Lung (tissue), 12 donors: ENCODE results near the gene SUSD4. TPM values are rescaled to one million over a fixed set of nuclear protein-coding genes. Genes with fewer than 3 reads are reported as not detected.

ENCODE experiments used
- ATAC-seq: fragments of 200-7000 bp; cut with Tn5 transposase; one replicate; pipeline ENCODE4 v1.9.1; 2020; ENCODE audit warnings: moderate number of reproducible peaks; ENCODE audit not compliant: insufficient read depth, low FRiP score
- DNase-seq, 3 donors: peaks; one replicate each; pipeline ENCODE4 v3.0.0-alpha.2; 2013 to 2017
- H3K27ac ChIP-seq, 2 donors: one replicate each; pipeline ENCODE4 v1.5.1; 2013; ENCODE audit warnings: mild to moderate bottlenecking in 2 of 2, moderate library complexity in 2 of 2, control low read depth in 1 of 2, inconsistent platforms in 1 of 2, low read depth in 1 of 2, low read length in 1 of 2
- H3K27me3 ChIP-seq, 3 donors: one replicate each; pipeline ENCODE4 v1.5.1; 2013; ENCODE audit warnings: low read length in 2 of 3; ENCODE audit not compliant: control insufficient read depth in 3 of 3, insufficient read depth in 3 of 3
- H3K36me3 ChIP-seq, 4 donors: one replicate each; pipeline ENCODE4 v1.5.1; 2013; ENCODE audit warnings: low read length in 4 of 4, mild to moderate bottlenecking in 1 of 4, moderate library complexity in 1 of 4; ENCODE audit not compliant: control insufficient read depth in 4 of 4, insufficient read depth in 4 of 4
- H3K4me1 ChIP-seq, 5 donors: one replicate each; pipeline ENCODE4 v1.5.1; 2013; ENCODE audit warnings: low read length in 5 of 5, mild to moderate bottlenecking in 2 of 5, moderate library complexity in 1 of 5; ENCODE audit not compliant: control insufficient read depth in 5 of 5, insufficient read depth in 5 of 5
- H3K4me3 ChIP-seq: one replicate; pipeline ENCODE4 v1.5.1; 2013; ENCODE audit warnings: mild to moderate bottlenecking, control low read depth, moderate library complexity
- H3K9ac ChIP-seq, 2 donors: one replicate each; pipeline ENCODE4 v1.5.1; 2013; ENCODE audit warnings: low read length in 2 of 2, control low read depth in 1 of 2; ENCODE audit not compliant: insufficient read depth in 1 of 2
- H3K9me3 ChIP-seq, 4 donors: one replicate each; pipeline ENCODE4 v1.5.1; 2013; ENCODE audit warnings: low read length in 3 of 4, mild to moderate bottlenecking in 1 of 4, moderate library complexity in 1 of 4; ENCODE audit not compliant: control insufficient read depth in 4 of 4, insufficient read depth in 3 of 4
- WGBS, 2 donors: extraction: QIAGEN DNeasy Blood & Tissue Kit; methylation state at CpG; one replicate each; pipeline ENCODE4 v1.1.7; 2013; 5-methylcytosine and 5-hydroxymethylcytosine counted together
- polyA plus RNA-seq, 2 donors: library from polyadenylated mRNA; stranded (reverse); fragments of 200-250 nt; gene quantifications; one replicate each; pipeline ENCODE4 v1.2.1, GENCODE V29; 2013
- total RNA-seq, 2 donors: library from RNA; depleted of rRNA in 1 of 2; stranded (reverse); fragments of >200 nt in 1 of 2; gene quantifications; one replicate each; pipeline ENCODE4 v1.2.1, GENCODE V29; 2014 to 2021
- TF ChIP-seq, protein P1 (sequence below): IDR thresholded peaks from 2 replicates; pipeline ENCODE4 v1.5.1; 2012; ENCODE audit warnings: mild to moderate bottlenecking; ENCODE audit errors: control extremely low read depth, extremely low read depth
- donor health status: control.
- donor health status: control.
- donor health status: Bipolar disorder and iron deficiency.
- donor health status: healthy.
- donor health status: DM: yes; HTN: yes; CAD: no.

The SUSD4 gene
- total and polyA plus RNA-seq, 4 donors = 2.8 to 17.0 (median 4.9) TPM

DNA sequence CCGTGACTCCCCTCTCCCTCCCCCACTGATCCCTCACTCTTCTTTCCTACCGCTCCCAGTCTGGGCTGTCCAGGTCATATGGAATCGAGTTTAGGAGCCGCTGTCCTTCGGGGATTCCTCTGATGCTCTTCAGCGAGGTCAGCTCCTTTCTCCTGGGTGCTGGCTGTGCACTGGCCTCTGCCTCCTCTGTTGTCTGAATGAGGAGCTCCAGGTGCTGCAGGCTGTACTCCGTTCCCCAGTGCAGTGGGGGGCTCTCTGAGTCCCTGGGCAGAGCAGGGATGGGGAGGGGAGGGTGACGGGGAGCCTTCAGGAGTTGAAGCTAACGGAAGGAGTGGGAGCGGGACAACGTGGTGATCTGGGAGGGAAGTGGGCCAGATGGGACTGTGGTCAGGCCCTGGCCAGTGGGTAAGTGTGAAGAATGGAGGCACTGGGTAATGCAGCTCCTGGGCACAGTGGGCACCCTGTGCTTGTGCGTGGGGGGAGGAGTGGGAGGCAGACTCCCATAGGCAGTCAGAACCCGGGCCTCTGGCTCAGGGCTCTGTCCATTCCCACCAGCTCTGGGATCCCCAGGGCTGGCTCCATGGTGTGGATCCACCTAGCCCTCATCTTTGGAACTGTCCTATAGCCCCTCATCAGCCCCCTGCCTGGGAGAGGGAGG is 161.5 kb downstream of the SUSD4 start:
- 86 to 95% methylated on average over 13 of the region's 13 CpGs for WGBS, 2 donors
- peaks cover 0 to 2% (median 0%) of the 10 kb centered on the region in 4 donors for H3K9me3 ChIP-seq
- no peak for ATAC-seq

DNA sequence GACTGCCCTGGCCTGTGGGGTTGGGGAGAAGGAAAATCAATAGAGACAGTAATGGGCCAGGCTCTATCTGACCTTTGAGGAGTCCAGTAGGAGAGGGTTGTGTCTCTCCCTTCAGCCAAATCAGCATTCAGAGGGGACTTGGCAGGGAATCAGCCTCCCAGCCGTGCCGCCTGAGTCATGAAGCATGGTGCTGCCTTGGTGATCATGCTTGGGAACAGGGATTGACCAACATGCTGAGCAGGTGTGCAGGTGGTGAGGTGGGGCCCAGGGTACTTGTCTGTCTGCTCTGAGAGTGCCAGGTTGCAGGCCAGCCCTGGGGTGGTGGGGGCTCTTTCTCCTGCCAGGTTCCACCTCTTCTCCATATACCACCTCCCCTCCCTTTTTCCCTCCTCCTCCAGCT is 162.0 kb downstream of the SUSD4 start:
- TF ChIP-seq, protein P1, sequence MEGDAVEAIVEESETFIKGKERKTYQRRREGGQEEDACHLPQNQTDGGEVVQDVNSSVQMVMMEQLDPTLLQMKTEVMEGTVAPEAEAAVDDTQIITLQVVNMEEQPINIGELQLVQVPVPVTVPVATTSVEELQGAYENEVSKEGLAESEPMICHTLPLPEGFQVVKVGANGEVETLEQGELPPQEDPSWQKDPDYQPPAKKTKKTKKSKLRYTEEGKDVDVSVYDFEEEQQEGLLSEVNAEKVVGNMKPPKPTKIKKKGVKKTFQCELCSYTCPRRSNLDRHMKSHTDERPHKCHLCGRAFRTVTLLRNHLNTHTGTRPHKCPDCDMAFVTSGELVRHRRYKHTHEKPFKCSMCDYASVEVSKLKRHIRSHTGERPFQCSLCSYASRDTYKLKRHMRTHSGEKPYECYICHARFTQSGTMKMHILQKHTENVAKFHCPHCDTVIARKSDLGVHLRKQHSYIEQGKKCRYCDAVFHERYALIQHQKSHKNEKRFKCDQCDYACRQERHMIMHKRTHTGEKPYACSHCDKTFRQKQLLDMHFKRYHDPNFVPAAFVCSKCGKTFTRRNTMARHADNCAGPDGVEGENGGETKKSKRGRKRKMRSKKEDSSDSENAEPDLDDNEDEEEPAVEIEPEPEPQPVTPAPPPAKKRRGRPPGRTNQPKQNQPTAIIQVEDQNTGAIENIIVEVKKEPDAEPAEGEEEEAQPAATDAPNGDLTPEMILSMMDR = no peak
- DNase-seq (no peak), ATAC-seq (no peak)
- H3K9me3 ChIP-seq = peaks cover 0 to 2% (median 0%) of the 10 kb centered on the region in 4 donors
- no peak overlapping the region for H3K9ac ChIP-seq
- WGBS, 2 donors = 96 to 97% methylated on average over 2 of the region's 2 CpGs
- no peaks in the 10 kb centered on the region for H3K36me3 ChIP-seq
- H3K27me3 ChIP-seq = no peaks in the 10 kb centered on the region
- no peak overlapping the region for H3K4me3 ChIP-seq
- no peak overlapping the region for H3K27ac ChIP-seq
- H3K4me1 ChIP-seq = peaks cover 0 to 4% (median 3%) of the 10 kb centered on the region in 5 donors

More for the DNA sequence above, 161.5 kb downstream of the SUSD4 start:
- Histone ChIP-seq H3K9ac (no peak overlapping the region), H3K27ac (no peak overlapping the region), H3K36me3 (no peaks in the 10 kb centered on the region), H3K4me3 (no peak overlapping the region), H3K27me3 (no peaks in the 10 kb centered on the region), H3K4me1 (peaks cover 0 to 4% (median 0%) of the 10 kb centered on the region in 5 donors)
- TF ChIP-seq, protein P1 = no peak
- DNase-seq = no peak

DNA sequence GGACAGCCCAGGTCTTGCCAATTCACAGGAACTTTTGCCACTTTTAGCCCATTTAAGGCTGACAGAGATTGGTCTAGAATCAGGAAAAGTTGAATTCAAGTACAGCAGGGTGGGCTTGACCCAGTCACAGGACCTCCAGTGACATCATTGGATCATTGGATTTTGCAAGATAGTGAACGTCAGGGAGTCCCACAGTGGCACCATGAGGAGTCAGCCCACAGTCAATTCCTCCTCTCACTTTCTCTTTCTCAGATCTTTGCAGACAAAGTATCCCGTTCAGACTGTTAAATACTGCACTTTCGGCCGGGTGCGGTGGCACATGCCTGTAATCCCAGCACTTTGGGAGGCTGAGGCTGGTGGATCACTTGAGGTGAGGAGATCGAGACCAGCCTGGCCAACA is 163.1 kb downstream of the SUSD4 start:
- no peak overlapping the region for H3K27ac ChIP-seq
- ATAC-seq (no peak), DNase-seq (no peak)
- H3K4me1 ChIP-seq = peaks cover 0 to 10% (median 4%) of the 10 kb centered on the region in 5 donors
- H3K4me3 ChIP-seq = no peak overlapping the region
- no peaks in the 10 kb centered on the region for H3K36me3 ChIP-seq
- H3K27me3 ChIP-seq = no peaks in the 10 kb centered on the region
- TF ChIP-seq, protein P1 = no peak
- H3K9ac ChIP-seq = no peak overlapping the region
- 83 to 84% methylated on average over 6 of the region's 6 CpGs for WGBS, 2 donors
- peaks cover 0 to 2% (median 0%) of the 10 kb centered on the region in 4 donors for H3K9me3 ChIP-seq
